ENCODE results near the gene MS4A14.

DNA sequence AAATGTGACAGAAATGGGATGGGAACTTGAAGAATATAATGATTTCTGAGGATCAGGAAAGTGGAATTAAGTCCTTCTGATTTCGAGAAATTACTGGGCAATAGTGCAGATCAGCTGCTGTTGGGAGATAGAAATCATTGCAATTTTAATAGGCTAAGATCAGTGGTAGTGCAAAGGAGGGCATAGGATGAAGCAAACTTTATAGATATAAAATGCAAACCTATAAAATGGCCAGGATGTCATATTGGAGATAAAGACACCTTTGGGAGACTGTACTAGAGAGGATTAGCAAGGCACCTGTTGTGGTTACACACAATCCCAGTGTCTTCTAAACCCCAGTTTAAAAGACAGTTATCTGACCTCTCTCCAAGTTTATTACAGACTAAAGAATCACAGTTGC is 24.4 kb upstream of the MS4A14 start:
- TF ChIP-seq CTCF (IDR thresholded peaks at IDR 0.05; ENCODE audit: low read depth, low read length) (no peak), POLR2A (IDR thresholded peaks at IDR 0.05; ENCODE audit: extremely low read depth, insufficient read length) (no peak)
